Activated naive CD4-positive, alpha-beta T cell treated with anti-CD3 and anti-CD28 coated beads for 36 hours (primary cell): ENCODE results near the gene JAZF1. TPM values are rescaled to one million over a fixed set of nuclear protein-coding genes. Genes with fewer than 3 reads are reported as not detected.

Experiments used
- CTCF ChIA-PET: fragments of 350-600 bp; sonication (Branson Sonifier 250); formaldehyde crosslinking; loops from one replicate; lab custom pipeline; 2021; ENCODE audit warnings: antibody characterized with exemption; lab: Charles Lee
- DNase-seq: peaks from one replicate; pipeline ENCODE4 v3.0.0-alpha.2; 2020
- H3K27ac Mint-ChIP-seq: one replicate; pipeline ENCODE4 v1.8.0; 2021; ENCODE audit warnings: mild to moderate bottlenecking, mixed read lengths
- H3K27me3 Mint-ChIP-seq: one replicate; pipeline ENCODE4 v1.8.0; 2021; ENCODE audit warnings: low read depth, mixed read lengths
- H3K36me3 Mint-ChIP-seq: one replicate; pipeline ENCODE4 v1.8.0; 2021; ENCODE audit warnings: low read depth, mixed read lengths
- H3K4me1 Mint-ChIP-seq: one replicate; pipeline ENCODE4 v1.8.0; 2021; ENCODE audit warnings: low read depth, mixed read lengths
- H3K4me3 Mint-ChIP-seq: one replicate; pipeline ENCODE4 v1.8.0; 2021; ENCODE audit warnings: mild to moderate bottlenecking, moderate library complexity, mixed read lengths
- H3K9me3 Mint-ChIP-seq: one replicate; pipeline ENCODE4 v1.8.0; 2021; ENCODE audit warnings: mixed read lengths
- intact Hi-C: fragments of 100-400 bp; cut with micrococcal nuclease; formaldehyde crosslinking; loops from one replicate; pipeline ENCODE4 v1.15.1; 2023
- total RNA-seq, 2 experiments: library from RNA; stranded (reverse); gene quantifications; one replicate each; pipeline ENCODE4 v1.2.3, GENCODE V29; 2021

JAZF1 gene
- total RNA-seq, 2 experiments from 2014 or later: 3.4 to 4.7 TPM

GRCh38 chr7:28062197-28062991, 118.2 kb downstream of the JAZF1 start:
- intact Hi-C loops: loop anchor here (2.0 kb wide), 1 partner anchor 34 kb away; no protein-coding TSS in a partner anchor
- peak; percentile 74 for DNase-seq
- no peak overlapping the region for H3K4me3 Mint-ChIP-seq
- H3K27ac Mint-ChIP-seq: no peak overlapping the region
- H3K36me3 Mint-ChIP-seq: peaks cover 4% of the 10 kb centered on the region
- CTCF ChIA-PET: interaction anchor here (0.5 to 5.9 kb wide), 14 partner anchors 9 to 419 kb away, joined by 3 to 30 read pairs (median 4); no protein-coding TSS in a partner anchor
- peaks cover 3% of the 10 kb centered on the region for H3K4me1 Mint-ChIP-seq
- H3K9me3 Mint-ChIP-seq: no peaks in the 10 kb centered on the region
- H3K27me3 Mint-ChIP-seq: peaks cover 3% of the 10 kb centered on the region

DNA sequence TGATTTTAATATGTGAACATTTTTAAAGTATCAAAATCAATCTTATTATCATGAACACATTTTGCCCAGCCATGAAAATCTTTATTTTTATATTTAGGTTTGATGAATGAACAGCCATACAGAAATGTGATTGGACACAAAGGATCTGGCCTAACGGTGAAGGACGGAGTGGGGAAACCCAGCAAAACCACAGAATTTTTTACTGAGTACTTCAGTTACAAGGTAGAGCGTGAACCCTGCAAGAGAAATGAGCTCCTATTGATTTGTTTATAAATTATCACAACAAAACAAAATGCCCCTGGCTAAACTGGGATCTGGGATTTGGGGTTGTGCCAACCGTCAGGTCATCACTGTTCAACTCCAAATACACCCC, 118.8 kb downstream of the JAZF1 start:
- intact Hi-C loops: loop anchor here (2.0 kb wide), 1 partner anchor 35 kb away; no protein-coding TSS in a partner anchor
- no peak overlapping the region for H3K4me3 Mint-ChIP-seq
- peaks cover 3% of the 10 kb centered on the region for H3K27me3 Mint-ChIP-seq
- H3K27ac Mint-ChIP-seq: no peak overlapping the region
- H3K36me3 Mint-ChIP-seq: peaks cover 4% of the 10 kb centered on the region
- CTCF ChIA-PET: interaction anchor here (0.5 to 5.9 kb wide), 14 partner anchors 9 to 419 kb away, joined by 3 to 30 read pairs (median 4); no protein-coding TSS in a partner anchor
- H3K9me3 Mint-ChIP-seq: no peaks in the 10 kb centered on the region
- H3K4me1 Mint-ChIP-seq: peaks cover 3% of the 10 kb centered on the region
- DNase-seq: no peak

DNA sequence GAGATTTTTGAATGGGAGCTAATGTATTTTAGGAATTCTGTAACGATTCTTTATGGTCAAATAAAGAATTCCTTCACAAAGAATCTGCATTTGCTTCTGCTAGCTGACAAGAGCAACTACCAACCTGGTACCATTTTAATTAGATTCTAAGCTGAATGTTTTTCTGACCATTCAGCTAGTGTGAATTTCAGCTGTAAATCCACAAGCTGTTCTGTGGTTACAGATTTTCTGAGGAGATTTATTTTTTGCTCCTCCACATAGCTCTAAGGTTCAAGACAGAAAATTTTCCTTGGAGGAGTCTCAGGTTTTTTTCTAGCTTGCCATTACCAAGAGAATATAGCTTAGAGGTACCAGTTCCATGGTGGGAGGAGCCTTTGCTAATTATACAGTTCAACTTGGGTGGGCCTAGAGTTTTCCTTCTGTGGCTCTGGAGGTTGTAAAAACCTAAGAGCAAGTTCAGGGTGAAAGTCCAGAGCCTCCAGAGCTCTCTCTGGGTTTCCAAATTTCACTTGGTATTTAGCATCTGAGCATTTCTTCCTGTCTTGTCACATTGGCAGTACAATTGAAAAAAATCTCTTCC, 120.1 kb downstream of the JAZF1 start:
- Mint-ChIP-seq H3K9me3 (no peaks in the 10 kb centered on the region), H3K27ac (no peak overlapping the region), H3K36me3 (peaks cover 4% of the 10 kb centered on the region), H3K27me3 (peaks cover 3% of the 10 kb centered on the region), H3K4me1 (peaks cover 3% of the 10 kb centered on the region), H3K4me3 (no peak overlapping the region)
- no peak for DNase-seq
- CTCF ChIA-PET: interaction anchor here (0.7 to 5.9 kb wide), 4 partner anchors 35 to 308 kb away, joined by 3 to 30 read pairs (median 6); no protein-coding TSS in a partner anchor
- intact Hi-C loops: no loop called here

- peaks cover 9% of the 10 kb centered on the region for H3K4me1 Mint-ChIP-seq
- peaks cover 6% of the 10 kb centered on the region for H3K27me3 Mint-ChIP-seq
- no peak overlapping the region for H3K27ac Mint-ChIP-seq
- CTCF ChIA-PET: interaction anchor here (0.9 to 1.6 kb wide), 2 partner anchors 23 to 42 kb away, joined by 3 to 6 read pairs; no protein-coding TSS in a partner anchor
- peaks cover 4% of the 10 kb centered on the region for H3K36me3 Mint-ChIP-seq
- intact Hi-C loops: no loop called here
- H3K9me3 Mint-ChIP-seq: no peaks in the 10 kb centered on the region
- no peak for DNase-seq
- H3K4me3 Mint-ChIP-seq: no peak overlapping the region
Observed at GRCh38 chr7:28055161-28055544, 125.4 kb downstream of the JAZF1 start.

- no peak overlapping the region for H3K4me3 Mint-ChIP-seq
- DNase-seq: no peak
- CTCF ChIA-PET: interaction anchor here (1.6 kb wide), 1 partner anchor 23 kb away, joined by 6 read pairs; no protein-coding TSS in a partner anchor
- peaks cover 3% of the 10 kb centered on the region for H3K36me3 Mint-ChIP-seq
- peaks cover 9% of the 10 kb centered on the region for H3K4me1 Mint-ChIP-seq
- intact Hi-C loops: no loop called here
- H3K27ac Mint-ChIP-seq: no peak overlapping the region
- peaks cover 6% of the 10 kb centered on the region for H3K27me3 Mint-ChIP-seq
- H3K9me3 Mint-ChIP-seq: no peaks in the 10 kb centered on the region
Observed at GRCh38 chr7:28054531-28055160, 125.9 kb downstream of the JAZF1 start.

DNA sequence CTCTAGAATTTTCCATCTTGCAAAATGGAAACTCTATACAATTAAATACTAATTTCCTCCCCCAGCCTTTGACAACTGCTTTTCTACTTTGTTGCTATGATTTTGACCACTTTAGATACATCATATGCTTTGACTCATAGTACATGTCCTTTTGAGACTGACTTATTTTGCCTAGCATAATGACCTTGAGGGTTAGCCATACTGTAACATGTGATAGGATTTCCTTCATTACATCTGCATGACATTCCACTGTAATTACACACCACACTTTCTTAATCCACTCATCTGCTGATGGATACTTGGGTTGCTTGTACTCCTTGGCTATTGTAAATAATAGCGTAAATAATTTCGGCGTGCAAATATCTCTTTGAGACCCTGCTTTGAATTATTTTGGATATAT, 127.7 kb downstream of the JAZF1 start:
- Mint-ChIP-seq H3K4me1 (peaks cover 9% of the 10 kb centered on the region), H3K36me3 (no peaks in the 10 kb centered on the region), H3K9me3 (no peaks in the 10 kb centered on the region), H3K4me3 (no peak overlapping the region), H3K27me3 (peaks cover 3% of the 10 kb centered on the region), H3K27ac (no peak overlapping the region)
- CTCF ChIA-PET: no interaction called here
- no peak for DNase-seq
- intact Hi-C loops: no loop called here

DNA sequence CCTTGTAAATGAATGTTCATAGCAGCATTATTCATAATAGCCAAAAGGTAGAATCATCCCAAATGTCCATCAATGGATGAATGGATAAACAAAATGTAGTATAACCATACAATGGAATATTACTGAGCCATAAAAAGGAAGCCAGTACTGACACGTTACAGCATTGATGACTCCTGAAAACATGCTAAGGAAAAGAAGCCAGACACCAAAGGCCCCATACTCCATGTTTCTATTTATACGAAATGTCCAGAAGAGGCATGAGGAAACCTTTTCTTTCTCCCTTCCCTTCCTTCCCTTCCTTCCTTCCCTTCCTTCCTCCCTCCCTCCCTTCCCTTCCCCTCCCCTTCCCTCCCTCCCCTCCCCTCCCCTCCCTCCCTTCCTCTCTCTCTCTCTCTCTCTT, 131.9 kb downstream of the JAZF1 start:
- CTCF ChIA-PET: interaction anchor here (0.8 kb wide), 1 partner anchor 13 kb away, joined by 3 read pairs; no protein-coding TSS in a partner anchor
- H3K4me1 Mint-ChIP-seq: no peaks in the 10 kb centered on the region
- DNase-seq: no peak

DNA sequence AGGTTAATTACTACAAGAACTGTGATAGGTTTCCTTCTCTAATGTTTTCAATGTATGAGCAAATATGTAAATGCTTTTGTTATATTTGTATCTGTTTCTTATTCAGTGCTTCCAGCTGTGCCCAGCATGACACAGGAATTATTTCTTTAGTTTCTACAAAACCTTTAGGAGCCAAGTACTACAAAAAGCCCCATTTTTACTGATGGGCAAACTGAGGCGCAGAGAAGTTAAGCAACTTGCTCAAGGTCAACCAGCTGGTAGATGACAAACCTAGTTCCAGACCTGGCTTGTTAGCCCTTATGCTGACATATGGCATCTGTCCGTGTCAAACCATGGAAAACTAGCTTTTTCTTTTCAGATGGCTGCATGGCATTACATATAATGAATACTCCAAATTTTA, 134.6 kb downstream of the JAZF1 start:
- DNase-seq: no peak
- no peak overlapping the region for H3K4me3 Mint-ChIP-seq
- no peak overlapping the region for H3K27ac Mint-ChIP-seq
- CTCF ChIA-PET: no interaction called here
- H3K9me3 Mint-ChIP-seq: peaks cover 2% of the 10 kb centered on the region
- H3K4me1 Mint-ChIP-seq: peaks cover 8% of the 10 kb centered on the region
- peaks cover 3% of the 10 kb centered on the region for H3K27me3 Mint-ChIP-seq
- peaks cover 2% of the 10 kb centered on the region for H3K36me3 Mint-ChIP-seq
- intact Hi-C loops: no loop called here

More for the DNA sequence above, 131.9 kb downstream of the JAZF1 start:
- Mint-ChIP-seq H3K9me3 (no peaks in the 10 kb centered on the region), H3K4me3 (no peak overlapping the region), H3K27ac (no peak overlapping the region), H3K36me3 (no peaks in the 10 kb centered on the region), H3K27me3 (peaks cover 3% of the 10 kb centered on the region)
- intact Hi-C loops: no loop called here

DNA sequence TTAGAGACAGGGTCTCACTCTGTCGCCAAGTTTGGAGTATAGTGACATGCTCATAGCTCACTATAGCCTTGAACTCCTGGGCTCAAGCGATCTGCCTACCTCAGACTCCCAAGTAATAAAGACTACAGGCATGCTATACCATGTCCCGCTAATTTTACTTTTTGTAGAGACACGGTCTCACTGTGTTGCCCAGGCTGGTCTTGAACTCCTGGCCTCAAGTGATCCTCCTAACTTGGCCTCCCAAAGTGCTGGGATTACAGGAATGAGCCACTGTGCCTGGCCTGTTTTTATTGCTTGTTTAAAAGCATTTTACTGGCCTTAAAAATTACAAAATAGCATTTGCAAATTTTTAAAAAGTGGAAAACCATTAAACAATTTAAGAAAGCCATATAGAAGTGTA, 135.0 kb downstream of the JAZF1 start:
- CTCF ChIA-PET: no interaction called here
- no peak overlapping the region for H3K27ac Mint-ChIP-seq

GRCh38 chr7:28044825-28045224, 135.8 kb downstream of the JAZF1 start:
- no peak overlapping the region for H3K27ac Mint-ChIP-seq
- H3K9me3 Mint-ChIP-seq: peaks cover 2% of the 10 kb centered on the region
- no peak overlapping the region for H3K4me3 Mint-ChIP-seq
- H3K36me3 Mint-ChIP-seq: peaks cover 2% of the 10 kb centered on the region
- no peak for DNase-seq
- H3K27me3 Mint-ChIP-seq: peaks cover 3% of the 10 kb centered on the region
- CTCF ChIA-PET: interaction anchor here (0.9 kb wide), 1 partner anchor 22 kb away, joined by 3 read pairs; no protein-coding TSS in a partner anchor
- intact Hi-C loops: no loop called here
- peaks cover 8% of the 10 kb centered on the region for H3K4me1 Mint-ChIP-seq

More for the DNA sequence above, 135.0 kb downstream of the JAZF1 start:
- intact Hi-C loops: no loop called here
- Mint-ChIP-seq H3K4me1 (peaks cover 8% of the 10 kb centered on the region), H3K9me3 (peaks cover 2% of the 10 kb centered on the region), H3K4me3 (no peak overlapping the region), H3K27me3 (peaks cover 3% of the 10 kb centered on the region), H3K36me3 (peaks cover 2% of the 10 kb centered on the region)
- no peak for DNase-seq

DNA sequence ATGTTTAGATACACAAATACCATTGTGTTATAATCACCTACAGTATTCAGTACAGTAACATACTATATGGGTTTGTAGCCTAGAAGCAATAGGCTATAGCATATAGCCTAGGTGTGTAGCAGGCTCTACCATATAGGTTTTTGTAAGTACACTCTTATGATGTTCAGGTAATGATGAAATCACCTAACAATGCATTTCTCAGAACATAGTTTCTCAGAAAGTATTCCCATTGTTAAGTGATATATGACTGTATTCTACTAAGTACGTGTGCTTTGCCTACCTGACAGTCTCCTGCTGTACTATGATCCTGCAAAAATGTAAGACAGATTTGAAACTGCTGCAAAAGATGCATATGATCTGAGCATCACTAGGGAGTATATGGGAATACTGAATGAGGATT, 137.9 kb downstream of the JAZF1 start:
- intact Hi-C loops: no loop called here
- peaks cover 2% of the 10 kb centered on the region for H3K36me3 Mint-ChIP-seq
- DNase-seq: no peak
- CTCF ChIA-PET: no interaction called here
- H3K9me3 Mint-ChIP-seq: peaks cover 2% of the 10 kb centered on the region
- H3K4me1 Mint-ChIP-seq: peaks cover 11% of the 10 kb centered on the region
- no peak overlapping the region for H3K4me3 Mint-ChIP-seq
- H3K27me3 Mint-ChIP-seq: peaks cover 7% of the 10 kb centered on the region
- no peak overlapping the region for H3K27ac Mint-ChIP-seq
